NCI-H510A treated with DMSO at 0.1 percent for 48 hours (cell line): ENCODE results near the gene ABCC1.
"Not testable (repeated sequence)": the region's sequence is repeated elsewhere in the genome, so short reads cannot be mapped to it uniquely, and the experiment has no call there.

ENCODE experiments used
- DNase-seq: peaks from one replicate; lab custom pipeline; 2025; lab: John Stamatoyannopoulos, UW

The ABCC1 gene

GRCh38 chr16:16141141-16141540, 191.7 kb downstream of the ABCC1 start:
- DNase-seq = no peak

- DNase-seq = no peak
These were observed 192.5 kb downstream of the ABCC1 start for GRCh38 chr16:16141784-16142396.

- DNase-seq = peak; percentile 44
These were observed 193.8 kb downstream of the ABCC1 start for GRCh38 chr16:16143038-16143763.

- no peak for DNase-seq
These were observed 194.5 kb downstream of the ABCC1 start for GRCh38 chr16:16143931-16144330.

GRCh38 chr16:16144416-16144815, 195.0 kb downstream of the ABCC1 start:
- DNase-seq = no peak

- DNase-seq = no peak
These were observed 195.9 kb downstream of the ABCC1 start for GRCh38 chr16:16145286-16145685.

GRCh38 chr16:16146380-16147315, 197.2 kb downstream of the ABCC1 start:
- DNase-seq = no peak

- DNase-seq = no peak
These were observed 198.0 kb downstream of the ABCC1 start for GRCh38 chr16:16147316-16147999.

GRCh38 chr16:16148000-16148599, 198.7 kb downstream of the ABCC1 start:
- not testable (repeated sequence) for DNase-seq

GRCh38 chr16:16148755-16149154, 199.3 kb downstream of the ABCC1 start:
- no peak for DNase-seq

GRCh38 chr16:16149710-16150116, 200.3 kb downstream of the ABCC1 start:
- no peak for DNase-seq

- no peak for DNase-seq
These were observed 200.9 kb downstream of the ABCC1 start for GRCh38 chr16:16150117-16150877.

GRCh38 chr16:16150878-16151152, 201.4 kb downstream of the ABCC1 start:
- DNase-seq = no peak

GRCh38 chr16:16151315-16151714, 201.9 kb downstream of the ABCC1 start:
- no peak for DNase-seq

GRCh38 chr16:16153000-16153399, 203.6 kb downstream of the ABCC1 start:
- not testable (repeated sequence) for DNase-seq

GRCh38 chr16:16154281-16154951, 205.0 kb downstream of the ABCC1 start:
- DNase-seq = no peak

GRCh38 chr16:16155234-16155633, 205.8 kb downstream of the ABCC1 start:
- DNase-seq = no peak

- DNase-seq = no peak
These were observed 207.8 kb downstream of the ABCC1 start for GRCh38 chr16:16157166-16157565.

- DNase-seq = no peak
These were observed 208.8 kb downstream of the ABCC1 start for GRCh38 chr16:16158082-16158658.

- no peak for DNase-seq
These were observed 209.4 kb downstream of the ABCC1 start for GRCh38 chr16:16158741-16159374.
